ENCODE measurements around the gene NBPF12.
"Not testable (repeated sequence)": the region's sequence is repeated elsewhere in the genome, so short reads cannot be mapped to it uniquely, and the experiment has no call there.

NBPF12 gene

GRCh38 chr1:146964340-146964739, 26.2 kb downstream of the NBPF12 start:
- DNase-seq (ENCODE audit: low spot score); in situ Hi-C loops (cut with MboI; ENCODE audit: low pct_unique_long_range_greater_than_20kb, low sequenced_read_pairs, unreplicated experiment): not testable (repeated sequence)

GRCh38 chr1:146966351-146966750, 28.2 kb downstream of the NBPF12 start:
- in situ Hi-C loops (cut with MboI; ENCODE audit: low pct_unique_long_range_greater_than_20kb, low sequenced_read_pairs, unreplicated experiment); DNase-seq (ENCODE audit: low spot score): not testable (repeated sequence)
- peak; percentile 17 for TF ChIP-seq CTCF (IDR thresholded peaks at IDR 0.05; ENCODE audit: extremely low read depth, insufficient read depth, missing control alignments)

GRCh38 chr1:146970656-146971055, 32.5 kb downstream of the NBPF12 start:
- DNase-seq (ENCODE audit: low spot score); in situ Hi-C loops (cut with MboI; ENCODE audit: low pct_unique_long_range_greater_than_20kb, low sequenced_read_pairs, unreplicated experiment): not testable (repeated sequence)

- in situ Hi-C loops (cut with MboI; ENCODE audit: low pct_unique_long_range_greater_than_20kb, low sequenced_read_pairs, unreplicated experiment); DNase-seq (ENCODE audit: low spot score): not testable (repeated sequence)
Measured at GRCh38 chr1:146972681-146973080, 34.6 kb downstream of the NBPF12 start.

GRCh38 chr1:146985855-146986254, 47.7 kb downstream of the NBPF12 start:
- in situ Hi-C loops (cut with MboI; ENCODE audit: low pct_unique_long_range_greater_than_20kb, low sequenced_read_pairs, unreplicated experiment); DNase-seq (ENCODE audit: low spot score): not testable (repeated sequence)

GRCh38 chr1:146986450-146986849, 48.3 kb downstream of the NBPF12 start:
- DNase-seq (ENCODE audit: low spot score); in situ Hi-C loops (cut with MboI; ENCODE audit: low pct_unique_long_range_greater_than_20kb, low sequenced_read_pairs, unreplicated experiment): not testable (repeated sequence)

GRCh38 chr1:146987502-146987901, 49.4 kb downstream of the NBPF12 start:
- in situ Hi-C loops (cut with MboI; ENCODE audit: low pct_unique_long_range_greater_than_20kb, low sequenced_read_pairs, unreplicated experiment); DNase-seq (ENCODE audit: low spot score): not testable (repeated sequence)

- DNase-seq (ENCODE audit: low spot score); in situ Hi-C loops (cut with MboI; ENCODE audit: low pct_unique_long_range_greater_than_20kb, low sequenced_read_pairs, unreplicated experiment): not testable (repeated sequence)
Measured at GRCh38 chr1:146989455-146989854, 51.3 kb downstream of the NBPF12 start.

- DNase-seq (ENCODE audit: low spot score); in situ Hi-C loops (cut with MboI; ENCODE audit: low pct_unique_long_range_greater_than_20kb, low sequenced_read_pairs, unreplicated experiment): not testable (repeated sequence)
Measured at GRCh38 chr1:147008495-147008894, 70.4 kb downstream of the NBPF12 start.

GRCh38 chr1:147026975-147027374, 88.9 kb downstream of the NBPF12 start:
- DNase-seq (ENCODE audit: low spot score); in situ Hi-C loops (cut with MboI; ENCODE audit: low pct_unique_long_range_greater_than_20kb, low sequenced_read_pairs, unreplicated experiment): not testable (repeated sequence)

- in situ Hi-C loops (cut with MboI; ENCODE audit: low pct_unique_long_range_greater_than_20kb, low sequenced_read_pairs, unreplicated experiment); DNase-seq (ENCODE audit: low spot score): not testable (repeated sequence)
Measured at GRCh38 chr1:147030066-147030653, 92.0 kb downstream of the NBPF12 start.

GRCh38 chr1:147039916-147040315, 101.8 kb downstream of the NBPF12 start:
- in situ Hi-C loops (cut with MboI; ENCODE audit: low pct_unique_long_range_greater_than_20kb, low sequenced_read_pairs, unreplicated experiment) = no loop called here
- TF ChIP-seq CTCF (IDR thresholded peaks at IDR 0.05; ENCODE audit: extremely low read depth, insufficient read depth, missing control alignments) = no peak
- no peak for DNase-seq (ENCODE audit: low spot score)

- DNase-seq (ENCODE audit: low spot score); in situ Hi-C loops (cut with MboI; ENCODE audit: low pct_unique_long_range_greater_than_20kb, low sequenced_read_pairs, unreplicated experiment): not testable (repeated sequence)
Measured at GRCh38 chr1:147042891-147043290, 104.8 kb downstream of the NBPF12 start.

- in situ Hi-C loops (cut with MboI; ENCODE audit: low pct_unique_long_range_greater_than_20kb, low sequenced_read_pairs, unreplicated experiment); DNase-seq (ENCODE audit: low spot score): not testable (repeated sequence)
Measured at GRCh38 chr1:147044511-147044910, 106.4 kb downstream of the NBPF12 start.
